OCI-LY7 (cell line): ENCODE data around the gene KRT6B.

Experiments used
- EZH2phosphoT487 ChIP-seq: fragments of 200-600 bp; sonication (generic); IDR thresholded peaks from 2 replicates; pipeline ENCODE4 v1.6.1; 2018; ENCODE audit warnings: low read depth, borderline replicate concordance, mild to moderate bottlenecking, mixed run types, antibody characterized with exemption, low read length, moderate library complexity, mixed read lengths
- TF ChIP-seq, protein P1 (sequence below): fragments of 200-600 bp; sonication (generic); conservative IDR thresholded peaks from 2 replicates; pipeline ENCODE4 v1.5.1; 2014; ENCODE audit warnings: mild to moderate bottlenecking, antibody characterized with exemption, low read length, moderate library complexity, mixed read lengths

GRCh38 chr12:52415870-52416750 is 35.8 kb downstream of the KRT6B start:
- TF ChIP-seq, protein P1, sequence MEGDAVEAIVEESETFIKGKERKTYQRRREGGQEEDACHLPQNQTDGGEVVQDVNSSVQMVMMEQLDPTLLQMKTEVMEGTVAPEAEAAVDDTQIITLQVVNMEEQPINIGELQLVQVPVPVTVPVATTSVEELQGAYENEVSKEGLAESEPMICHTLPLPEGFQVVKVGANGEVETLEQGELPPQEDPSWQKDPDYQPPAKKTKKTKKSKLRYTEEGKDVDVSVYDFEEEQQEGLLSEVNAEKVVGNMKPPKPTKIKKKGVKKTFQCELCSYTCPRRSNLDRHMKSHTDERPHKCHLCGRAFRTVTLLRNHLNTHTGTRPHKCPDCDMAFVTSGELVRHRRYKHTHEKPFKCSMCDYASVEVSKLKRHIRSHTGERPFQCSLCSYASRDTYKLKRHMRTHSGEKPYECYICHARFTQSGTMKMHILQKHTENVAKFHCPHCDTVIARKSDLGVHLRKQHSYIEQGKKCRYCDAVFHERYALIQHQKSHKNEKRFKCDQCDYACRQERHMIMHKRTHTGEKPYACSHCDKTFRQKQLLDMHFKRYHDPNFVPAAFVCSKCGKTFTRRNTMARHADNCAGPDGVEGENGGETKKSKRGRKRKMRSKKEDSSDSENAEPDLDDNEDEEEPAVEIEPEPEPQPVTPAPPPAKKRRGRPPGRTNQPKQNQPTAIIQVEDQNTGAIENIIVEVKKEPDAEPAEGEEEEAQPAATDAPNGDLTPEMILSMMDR: no peak
- TF ChIP-seq EZH2phosphoT487: no peak
